Muscle of leg (tissue), 11 donors: ENCODE results near the gene SETD1B. TPM values are rescaled to one million over a fixed set of nuclear protein-coding genes. Genes with fewer than 3 reads are reported as not detected.
A peak's percentile ranks its signal among the peaks of the same experiment; 100 is the strongest.
"Not testable (repeated sequence)": the region's sequence is repeated elsewhere in the genome, so short reads cannot be mapped to it uniquely, and the experiment has no call there.

Source experiments
- DNase-seq: peaks from one replicate; pipeline ENCODE4 v3.0.0; 2013
- H3K27ac ChIP-seq: one replicate; pipeline ENCODE4 v1.5.1; 2013; ENCODE audit warnings: mild to moderate bottlenecking, low read length, control low read depth
- H3K27me3 ChIP-seq: one replicate; pipeline ENCODE4 v1.6.1; 2013; ENCODE audit warnings: low read length; ENCODE audit not compliant: control insufficient read depth, insufficient read depth
- H3K36me3 ChIP-seq: one replicate; pipeline ENCODE4 v1.6.1; 2013; ENCODE audit warnings: low read length; ENCODE audit not compliant: control insufficient read depth, insufficient read depth
- H3K4me1 ChIP-seq: one replicate; pipeline ENCODE4 v1.6.1; 2013; ENCODE audit warnings: low read length; ENCODE audit not compliant: control insufficient read depth, insufficient read depth
- H3K4me3 ChIP-seq: one replicate; pipeline ENCODE4 v1.5.1; 2013; ENCODE audit warnings: low read length, control low read depth
- H3K9me3 ChIP-seq: replicated peaks from 2 replicates; pipeline ENCODE4 v1.6.1; 2013; ENCODE audit warnings: low read depth, low read length; ENCODE audit not compliant: control insufficient read depth
- WGBS: methylation state at CpG from one replicate; pipeline ENCODE4 v1.1.5; 2013; ENCODE audit warnings: missing lambda C conversion rate; ENCODE audit not compliant: insufficient coverage; 5-methylcytosine and 5-hydroxymethylcytosine counted together
- polyA plus RNA-seq, 8 donors: library from polyadenylated mRNA; unstranded; fragments of 120-200 nt; gene quantifications; one replicate each; pipeline versions ENCODE4 v1.2.1 to v1.2.3, GENCODE V29; 2013; ENCODE audit warnings: inconsistent platforms in 1 of 8, low replicate concordance in 1 of 8; ENCODE audit not compliant: insufficient read length in 8 of 8, insufficient read depth in 1 of 8
- total RNA-seq: library from RNA; stranded (reverse); fragments of 120-200 nt; gene quantifications from one replicate; pipeline ENCODE4 v1.2.4, GENCODE V29; 2013

Gene SETD1B
- total and polyA plus RNA-seq, 9 donors: 3.6 to 13.4 (median 10.1) TPM

GRCh38 chr12:121858318-121858661, 54.5 kb downstream of the SETD1B start:
- Histone ChIP-seq H3K27ac (no peak overlapping the region), H3K9me3 (no peaks in the 10 kb centered on the region), H3K36me3 (no peaks in the 10 kb centered on the region), H3K4me1 (peaks cover 16% of the 10 kb centered on the region), H3K4me3 (no peak overlapping the region), H3K27me3 (peaks cover 12% of the 10 kb centered on the region)
- WGBS: 94% methylated on average over 6 of the region's 10 CpGs
- DNase-seq: no peak

GRCh38 chr12:121858662-121859572, 55.1 kb downstream of the SETD1B start, which contains the start of gene HPD:
HPD (minus strand) TSS chr12:121858859; CDS start chr12:121858823, 36 bp downstream.
- H3K4me1 ChIP-seq: peaks cover 16% of the 10 kb centered on the region
- H3K36me3 ChIP-seq: no peaks in the 10 kb centered on the region
- no peaks in the 10 kb centered on the region for H3K9me3 ChIP-seq
- H3K4me3 ChIP-seq: no peak within 1 kb of the TSS
- DNase-seq: peak; percentile 68
- 52% methylated on average over 11 of the region's 16 CpGs for WGBS
- H3K27ac ChIP-seq: peak within 1 kb of the TSS; percentile 38
- H3K27me3 ChIP-seq: peaks cover 12% of the 10 kb centered on the region

GRCh38 chr12:121860257-121860656, 56.4 kb downstream of the SETD1B start:
- DNase-seq: no peak
- H3K27me3 ChIP-seq: peaks cover 6% of the 10 kb centered on the region
- H3K9me3 ChIP-seq: no peaks in the 10 kb centered on the region
- H3K36me3 ChIP-seq: no peaks in the 10 kb centered on the region
- H3K4me3 ChIP-seq: no peak overlapping the region
- 89% methylated on average over 1 of the region's 1 CpG for WGBS
- H3K4me1 ChIP-seq: peaks cover 16% of the 10 kb centered on the region
- no peak overlapping the region for H3K27ac ChIP-seq

- H3K36me3 ChIP-seq, H3K4me3 ChIP-seq, H3K9me3 ChIP-seq, H3K27ac ChIP-seq, H3K27me3 ChIP-seq, DNase-seq: not testable (repeated sequence)
- WGBS: 76% methylated on average over 2 of the region's 4 CpGs
- H3K4me1 ChIP-seq: peaks cover 16% of the 10 kb centered on the region
These were observed 56.9 kb downstream of the SETD1B start for GRCh38 chr12:121860699-121861098.

- Histone ChIP-seq H3K27me3 (peaks cover 3% of the 10 kb centered on the region), H3K4me3 (no peak overlapping the region), H3K27ac (no peak overlapping the region), H3K9me3 (no peaks in the 10 kb centered on the region), H3K36me3 (no peaks in the 10 kb centered on the region), H3K4me1 (peaks cover 16% of the 10 kb centered on the region)
- WGBS: 10% methylated on average over 11 of the region's 11 CpGs
- peak; percentile 38 for DNase-seq
These were observed 57.9 kb downstream of the SETD1B start for GRCh38 chr12:121861636-121862254.

- no peak overlapping the region for H3K4me3 ChIP-seq
- DNase-seq: peak; percentile 82
- peaks cover 2% of the 10 kb centered on the region for H3K4me1 ChIP-seq
- H3K36me3 ChIP-seq: no peaks in the 10 kb centered on the region
- H3K27me3 ChIP-seq: no peaks in the 10 kb centered on the region
- no peak overlapping the region for H3K27ac ChIP-seq
- H3K9me3 ChIP-seq: no peaks in the 10 kb centered on the region
- 10% methylated on average over 2 of the region's 4 CpGs for WGBS
These were observed 62.5 kb downstream of the SETD1B start for GRCh38 chr12:121866331-121866730.

- H3K36me3 ChIP-seq, H3K4me3 ChIP-seq, H3K27ac ChIP-seq, H3K9me3 ChIP-seq, H3K27me3 ChIP-seq, H3K4me1 ChIP-seq, DNase-seq: not testable (repeated sequence)
- no CpG with 5 or more reads among the region's 8 CpGs for WGBS
These were observed 65.4 kb downstream of the SETD1B start for GRCh38 chr12:121869229-121869628.

GRCh38 chr12:121871467-121871866, 67.7 kb downstream of the SETD1B start:
- peaks cover 2% of the 10 kb centered on the region for H3K4me1 ChIP-seq
- DNase-seq: no peak
- 84% methylated on average over 2 of the region's 3 CpGs for WGBS

GRCh38 chr12:121872546-121873215, 68.9 kb downstream of the SETD1B start:
- peaks cover 2% of the 10 kb centered on the region for H3K4me1 ChIP-seq
- no peak overlapping the region for H3K4me3 ChIP-seq
- peak; percentile 89 for DNase-seq
- H3K9me3 ChIP-seq: no peaks in the 10 kb centered on the region
- H3K27me3 ChIP-seq: no peaks in the 10 kb centered on the region
- no peaks in the 10 kb centered on the region for H3K36me3 ChIP-seq
- H3K27ac ChIP-seq: peak overlapping the region; percentile 20
- WGBS: 5% methylated on average over 3 of the region's 5 CpGs

More at GRCh38 chr12:121871467-121871866, 67.7 kb downstream of the SETD1B start:
- H3K4me3 ChIP-seq: no peak overlapping the region
- no peaks in the 10 kb centered on the region for H3K9me3 ChIP-seq
- H3K36me3 ChIP-seq: no peaks in the 10 kb centered on the region
- no peak overlapping the region for H3K27ac ChIP-seq
- no peaks in the 10 kb centered on the region for H3K27me3 ChIP-seq

- Histone ChIP-seq H3K27ac (peak overlapping the region; percentile 20), H3K4me3 (no peak overlapping the region), H3K27me3 (no peaks in the 10 kb centered on the region), H3K4me1 (peaks cover 2% of the 10 kb centered on the region), H3K9me3 (no peaks in the 10 kb centered on the region), H3K36me3 (no peaks in the 10 kb centered on the region)
- no peak for DNase-seq
- WGBS: 86% methylated on average over 1 of the region's 6 CpGs
These were observed 69.4 kb downstream of the SETD1B start for GRCh38 chr12:121873216-121873569.
